Measurements from ENCODE around the gene ARPP21.

The ARPP21 gene

DNA sequence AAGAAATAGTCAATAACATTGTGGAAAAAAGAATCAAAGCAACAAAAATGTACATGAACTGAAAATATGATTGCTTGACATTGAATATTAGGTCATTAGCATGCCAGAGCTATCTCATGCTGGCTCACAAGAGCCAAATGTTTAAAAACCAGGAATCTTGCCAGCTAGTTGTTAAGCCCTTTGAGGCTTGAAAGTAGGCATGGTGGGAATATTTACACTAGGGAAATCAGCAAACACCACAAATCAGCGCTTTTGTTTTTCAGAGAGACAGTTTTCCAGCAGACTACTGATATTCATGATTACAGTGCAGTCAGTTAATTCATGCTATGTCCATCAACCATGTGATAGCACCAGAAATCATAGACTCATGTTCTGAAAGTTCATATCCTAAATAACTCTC lies 144.8 kb downstream of the ARPP21 start:
- TF ChIP-seq ZFP30 (CRISPR knock-in tag; IDR thresholded peaks at IDR 0.05) (no peak), GLIS3 (CRISPR knock-in tag; IDR thresholded peaks at IDR 0.05) (no peak), BACH2 (CRISPR knock-in tag; IDR thresholded peaks at IDR 0.05; ENCODE audit: borderline replicate concordance) (no peak), SNAI2 (CRISPR knock-in tag; IDR thresholded peaks at IDR 0.05) (no peak), PPARA (CRISPR knock-in tag; IDR thresholded peaks at IDR 0.05; ENCODE audit: borderline replicate concordance) (no peak), ZNF565 (CRISPR knock-in tag; conservative IDR thresholded peaks at IDR 0.05; ENCODE audit: low read depth) (no peak), ZNF70 (CRISPR knock-in tag; IDR thresholded peaks at IDR 0.05) (no peak), ISL1 (CRISPR knock-in tag; IDR thresholded peaks at IDR 0.05) (no peak), ZNF8 (CRISPR knock-in tag; IDR thresholded peaks at IDR 0.05) (no peak), OSR1 (CRISPR knock-in tag; IDR thresholded peaks at IDR 0.05) (no peak), TCF4 (CRISPR knock-in tag; IDR thresholded peaks at IDR 0.05; ENCODE audit: borderline replicate concordance) (no peak), ESRRG (CRISPR knock-in tag; IDR thresholded peaks at IDR 0.05) (no peak), CSDC2 (CRISPR knock-in tag; IDR thresholded peaks at IDR 0.05) (no peak), ZFP3 (CRISPR knock-in tag; IDR thresholded peaks at IDR 0.05) (no peak)
- TF ChIP-seq, protein P1, sequence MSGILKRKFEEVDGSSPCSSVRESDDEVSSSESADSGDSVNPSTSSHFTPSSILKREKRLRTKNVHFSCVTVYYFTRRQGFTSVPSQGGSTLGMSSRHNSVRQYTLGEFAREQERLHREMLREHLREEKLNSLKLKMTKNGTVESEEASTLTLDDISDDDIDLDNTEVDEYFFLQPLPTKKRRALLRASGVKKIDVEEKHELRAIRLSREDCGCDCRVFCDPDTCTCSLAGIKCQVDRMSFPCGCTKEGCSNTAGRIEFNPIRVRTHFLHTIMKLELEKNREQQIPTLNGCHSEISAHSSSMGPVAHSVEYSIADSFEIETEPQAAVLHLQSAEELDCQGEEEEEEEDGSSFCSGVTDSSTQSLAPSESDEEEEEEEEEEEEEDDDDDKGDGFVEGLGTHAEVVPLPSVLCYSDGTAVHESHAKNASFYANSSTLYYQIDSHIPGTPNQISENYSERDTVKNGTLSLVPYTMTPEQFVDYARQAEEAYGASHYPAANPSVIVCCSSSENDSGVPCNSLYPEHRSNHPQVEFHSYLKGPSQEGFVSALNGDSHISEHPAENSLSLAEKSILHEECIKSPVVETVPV (CRISPR knock-in tag; IDR thresholded peaks at IDR 0.05), result no peak
- TF ChIP-seq, protein P2, sequence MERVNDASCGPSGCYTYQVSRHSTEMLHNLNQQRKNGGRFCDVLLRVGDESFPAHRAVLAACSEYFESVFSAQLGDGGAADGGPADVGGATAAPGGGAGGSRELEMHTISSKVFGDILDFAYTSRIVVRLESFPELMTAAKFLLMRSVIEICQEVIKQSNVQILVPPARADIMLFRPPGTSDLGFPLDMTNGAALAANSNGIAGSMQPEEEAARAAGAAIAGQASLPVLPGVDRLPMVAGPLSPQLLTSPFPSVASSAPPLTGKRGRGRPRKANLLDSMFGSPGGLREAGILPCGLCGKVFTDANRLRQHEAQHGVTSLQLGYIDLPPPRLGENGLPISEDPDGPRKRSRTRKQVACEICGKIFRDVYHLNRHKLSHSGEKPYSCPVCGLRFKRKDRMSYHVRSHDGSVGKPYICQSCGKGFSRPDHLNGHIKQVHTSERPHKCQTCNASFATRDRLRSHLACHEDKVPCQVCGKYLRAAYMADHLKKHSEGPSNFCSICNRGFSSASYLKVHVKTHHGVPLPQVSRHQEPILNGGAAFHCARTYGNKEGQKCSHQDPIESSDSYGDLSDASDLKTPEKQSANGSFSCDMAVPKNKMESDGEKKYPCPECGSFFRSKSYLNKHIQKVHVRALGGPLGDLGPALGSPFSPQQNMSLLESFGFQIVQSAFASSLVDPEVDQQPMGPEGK (CRISPR knock-in tag; IDR thresholded peaks at IDR 0.05; ENCODE audit: borderline replicate concordance), result no peak
- TF ChIP-seq, protein P3, sequence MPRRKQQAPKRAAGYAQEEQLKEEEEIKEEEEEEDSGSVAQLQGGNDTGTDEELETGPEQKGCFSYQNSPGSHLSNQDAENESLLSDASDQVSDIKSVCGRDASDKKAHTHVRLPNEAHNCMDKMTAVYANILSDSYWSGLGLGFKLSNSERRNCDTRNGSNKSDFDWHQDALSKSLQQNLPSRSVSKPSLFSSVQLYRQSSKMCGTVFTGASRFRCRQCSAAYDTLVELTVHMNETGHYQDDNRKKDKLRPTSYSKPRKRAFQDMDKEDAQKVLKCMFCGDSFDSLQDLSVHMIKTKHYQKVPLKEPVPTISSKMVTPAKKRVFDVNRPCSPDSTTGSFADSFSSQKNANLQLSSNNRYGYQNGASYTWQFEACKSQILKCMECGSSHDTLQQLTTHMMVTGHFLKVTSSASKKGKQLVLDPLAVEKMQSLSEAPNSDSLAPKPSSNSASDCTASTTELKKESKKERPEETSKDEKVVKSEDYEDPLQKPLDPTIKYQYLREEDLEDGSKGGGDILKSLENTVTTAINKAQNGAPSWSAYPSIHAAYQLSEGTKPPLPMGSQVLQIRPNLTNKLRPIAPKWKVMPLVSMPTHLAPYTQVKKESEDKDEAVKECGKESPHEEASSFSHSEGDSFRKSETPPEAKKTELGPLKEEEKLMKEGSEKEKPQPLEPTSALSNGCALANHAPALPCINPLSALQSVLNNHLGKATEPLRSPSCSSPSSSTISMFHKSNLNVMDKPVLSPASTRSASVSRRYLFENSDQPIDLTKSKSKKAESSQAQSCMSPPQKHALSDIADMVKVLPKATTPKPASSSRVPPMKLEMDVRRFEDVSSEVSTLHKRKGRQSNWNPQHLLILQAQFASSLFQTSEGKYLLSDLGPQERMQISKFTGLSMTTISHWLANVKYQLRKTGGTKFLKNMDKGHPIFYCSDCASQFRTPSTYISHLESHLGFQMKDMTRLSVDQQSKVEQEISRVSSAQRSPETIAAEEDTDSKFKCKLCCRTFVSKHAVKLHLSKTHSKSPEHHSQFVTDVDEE (CRISPR knock-in tag; IDR thresholded peaks at IDR 0.05), result no peak
- TF ChIP-seq, protein P4, sequence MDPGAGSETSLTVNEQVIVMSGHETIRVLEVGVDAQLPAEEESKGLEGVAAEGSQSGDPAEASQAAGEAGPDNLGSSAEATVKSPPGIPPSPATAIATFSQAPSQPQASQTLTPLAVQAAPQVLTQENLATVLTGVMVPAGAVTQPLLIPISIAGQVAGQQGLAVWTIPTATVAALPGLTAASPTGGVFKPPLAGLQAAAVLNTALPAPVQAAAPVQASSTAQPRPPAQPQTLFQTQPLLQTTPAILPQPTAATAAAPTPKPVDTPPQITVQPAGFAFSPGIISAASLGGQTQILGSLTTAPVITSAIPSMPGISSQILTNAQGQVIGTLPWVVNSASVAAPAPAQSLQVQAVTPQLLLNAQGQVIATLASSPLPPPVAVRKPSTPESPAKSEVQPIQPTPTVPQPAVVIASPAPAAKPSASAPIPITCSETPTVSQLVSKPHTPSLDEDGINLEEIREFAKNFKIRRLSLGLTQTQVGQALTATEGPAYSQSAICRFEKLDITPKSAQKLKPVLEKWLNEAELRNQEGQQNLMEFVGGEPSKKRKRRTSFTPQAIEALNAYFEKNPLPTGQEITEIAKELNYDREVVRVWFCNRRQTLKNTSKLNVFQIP (CRISPR knock-in tag; IDR thresholded peaks at IDR 0.05; ENCODE audit: borderline replicate concordance, low read depth), result no peak
- no peak for ATAC-seq

DNA sequence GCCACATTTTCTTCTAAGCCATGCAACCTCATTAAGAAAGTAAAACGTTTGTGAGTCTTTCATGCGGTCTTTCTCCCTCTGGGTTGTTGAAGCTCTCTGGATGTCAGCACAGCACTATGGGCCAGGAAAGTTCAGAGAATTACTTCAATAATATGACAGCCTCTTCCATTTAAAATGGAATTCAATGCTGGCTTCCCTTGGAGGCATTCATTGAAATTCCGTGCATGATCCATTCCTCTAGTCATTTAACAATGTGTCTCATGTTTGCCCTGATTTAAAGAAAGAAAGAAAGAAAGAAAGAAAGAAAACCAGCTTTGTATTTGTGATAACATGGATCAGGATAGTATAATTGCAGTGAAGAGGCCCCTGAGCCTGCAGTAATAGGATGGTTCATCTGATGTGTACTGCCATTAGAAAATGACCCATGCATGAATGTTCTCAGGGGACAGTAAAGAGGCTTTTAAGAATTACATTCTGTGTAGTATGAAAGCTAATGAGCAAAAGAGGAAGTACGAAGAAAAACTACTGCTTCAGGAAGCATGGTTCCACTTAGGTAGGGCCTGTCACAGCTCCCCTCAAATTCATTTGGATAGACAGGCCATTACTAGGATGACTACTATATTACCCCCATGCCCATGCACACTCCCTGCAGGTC lies 146.0 kb downstream of the ARPP21 start:
- TF ChIP-seq, protein P2 (CRISPR knock-in tag; IDR thresholded peaks at IDR 0.05; ENCODE audit: borderline replicate concordance), result no peak
- TF ChIP-seq PPARA (CRISPR knock-in tag; IDR thresholded peaks at IDR 0.05; ENCODE audit: borderline replicate concordance), result no peak
- TF ChIP-seq, protein P5, sequence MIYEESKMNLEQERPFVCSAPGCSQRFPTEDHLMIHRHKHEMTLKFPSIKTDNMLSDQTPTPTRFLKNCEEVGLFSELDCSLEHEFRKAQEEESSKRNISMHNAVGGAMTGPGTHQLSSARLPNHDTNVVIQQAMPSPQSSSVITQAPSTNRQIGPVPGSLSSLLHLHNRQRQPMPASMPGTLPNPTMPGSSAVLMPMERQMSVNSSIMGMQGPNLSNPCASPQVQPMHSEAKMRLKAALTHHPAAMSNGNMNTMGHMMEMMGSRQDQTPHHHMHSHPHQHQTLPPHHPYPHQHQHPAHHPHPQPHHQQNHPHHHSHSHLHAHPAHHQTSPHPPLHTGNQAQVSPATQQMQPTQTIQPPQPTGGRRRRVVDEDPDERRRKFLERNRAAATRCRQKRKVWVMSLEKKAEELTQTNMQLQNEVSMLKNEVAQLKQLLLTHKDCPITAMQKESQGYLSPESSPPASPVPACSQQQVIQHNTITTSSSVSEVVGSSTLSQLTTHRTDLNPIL (CRISPR knock-in tag; IDR thresholded peaks at IDR 0.05; ENCODE audit: low read depth), result no peak
- no peak for TF ChIP-seq ZC3H10 (CRISPR knock-in tag; IDR thresholded peaks at IDR 0.05)
- TF ChIP-seq, protein P3 (CRISPR knock-in tag; IDR thresholded peaks at IDR 0.05), result no peak
- TF ChIP-seq ZFP30 (CRISPR knock-in tag; IDR thresholded peaks at IDR 0.05), result no peak
- TF ChIP-seq OSR1 (CRISPR knock-in tag; IDR thresholded peaks at IDR 0.05), result no peak
- no peak for TF ChIP-seq ESRRG (CRISPR knock-in tag; IDR thresholded peaks at IDR 0.05)
- TF ChIP-seq ZFP3 (CRISPR knock-in tag; IDR thresholded peaks at IDR 0.05), result no peak
- TF ChIP-seq, protein P1 (CRISPR knock-in tag; IDR thresholded peaks at IDR 0.05), result no peak
- no peak for TF ChIP-seq BACH2 (CRISPR knock-in tag; IDR thresholded peaks at IDR 0.05; ENCODE audit: borderline replicate concordance)
- no peak for TF ChIP-seq CSDC2 (CRISPR knock-in tag; IDR thresholded peaks at IDR 0.05)
- TF ChIP-seq ZNF8 (CRISPR knock-in tag; IDR thresholded peaks at IDR 0.05), result no peak
- TF ChIP-seq TOX (CRISPR knock-in tag; IDR thresholded peaks at IDR 0.05; ENCODE audit: borderline replicate concordance), result no peak
- TF ChIP-seq GLIS3 (CRISPR knock-in tag; IDR thresholded peaks at IDR 0.05), result no peak
- ATAC-seq, result no peak
